ENCODE measurements around the gene YY1.

DNA sequence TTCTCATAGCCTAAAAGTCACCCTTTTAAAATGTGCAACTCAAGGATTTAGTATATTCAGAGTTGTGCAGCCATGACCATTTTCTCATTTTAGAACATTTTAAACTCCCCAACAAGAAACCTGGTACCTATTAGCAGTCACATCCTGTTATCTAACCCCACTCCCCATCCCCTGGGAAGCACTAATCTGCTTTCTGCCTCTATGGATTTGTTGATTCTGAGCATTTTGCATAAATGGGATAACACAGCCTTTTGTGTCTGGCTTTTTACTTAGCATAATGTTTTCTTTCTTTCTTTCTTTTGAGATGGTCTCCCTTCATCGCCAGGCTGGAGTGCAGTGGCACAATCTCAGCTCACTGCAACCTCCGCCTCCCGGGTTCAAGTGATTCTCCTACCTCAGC is 38.6 kb upstream of the YY1 start:
- TF ChIP-seq, protein P1, sequence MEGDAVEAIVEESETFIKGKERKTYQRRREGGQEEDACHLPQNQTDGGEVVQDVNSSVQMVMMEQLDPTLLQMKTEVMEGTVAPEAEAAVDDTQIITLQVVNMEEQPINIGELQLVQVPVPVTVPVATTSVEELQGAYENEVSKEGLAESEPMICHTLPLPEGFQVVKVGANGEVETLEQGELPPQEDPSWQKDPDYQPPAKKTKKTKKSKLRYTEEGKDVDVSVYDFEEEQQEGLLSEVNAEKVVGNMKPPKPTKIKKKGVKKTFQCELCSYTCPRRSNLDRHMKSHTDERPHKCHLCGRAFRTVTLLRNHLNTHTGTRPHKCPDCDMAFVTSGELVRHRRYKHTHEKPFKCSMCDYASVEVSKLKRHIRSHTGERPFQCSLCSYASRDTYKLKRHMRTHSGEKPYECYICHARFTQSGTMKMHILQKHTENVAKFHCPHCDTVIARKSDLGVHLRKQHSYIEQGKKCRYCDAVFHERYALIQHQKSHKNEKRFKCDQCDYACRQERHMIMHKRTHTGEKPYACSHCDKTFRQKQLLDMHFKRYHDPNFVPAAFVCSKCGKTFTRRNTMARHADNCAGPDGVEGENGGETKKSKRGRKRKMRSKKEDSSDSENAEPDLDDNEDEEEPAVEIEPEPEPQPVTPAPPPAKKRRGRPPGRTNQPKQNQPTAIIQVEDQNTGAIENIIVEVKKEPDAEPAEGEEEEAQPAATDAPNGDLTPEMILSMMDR (conservative IDR thresholded peaks at IDR 0.05 in 1 of 2, IDR thresholded peaks at IDR 0.05 in 1 of 2; ENCODE audit: extremely low read depth in 1 of 2, insufficient read depth in 1 of 2, low read depth in 1 of 2, low read length in 2 of 2) = no peak
- TF ChIP-seq EZH2 (IDR thresholded peaks at IDR 0.05; ENCODE audit: borderline replicate concordance, low read length) = no peak

Measured in mammary epithelial cell (primary cell).